Thyroid gland (tissue), 4 donors: ENCODE results near the gene RNASEH2B.

ENCODE experiments used
- CTCF ChIP-seq, 6 experiments: fragments of 200-600 bp in 3 of 6; fragments of 450-650 bp in 3 of 6; sonication (generic) in 3 of 6; IDR thresholded peaks; one replicate each; pipeline ENCODE4 v1.5.1; 2016 to 2019; ENCODE audit warnings: antibody characterized with exemption in 6 of 6, mild to moderate bottlenecking in 2 of 6, inconsistent platforms in 1 of 6, moderate library complexity in 1 of 6
- POLR2A ChIP-seq, 2 donors: fragments of 450-650 bp; IDR thresholded peaks; one replicate each; pipeline ENCODE4 v1.6.1; 2017; ENCODE audit warnings: antibody characterized with exemption in 2 of 2, mild to moderate bottlenecking in 2 of 2, moderate library complexity in 1 of 2

DNA sequence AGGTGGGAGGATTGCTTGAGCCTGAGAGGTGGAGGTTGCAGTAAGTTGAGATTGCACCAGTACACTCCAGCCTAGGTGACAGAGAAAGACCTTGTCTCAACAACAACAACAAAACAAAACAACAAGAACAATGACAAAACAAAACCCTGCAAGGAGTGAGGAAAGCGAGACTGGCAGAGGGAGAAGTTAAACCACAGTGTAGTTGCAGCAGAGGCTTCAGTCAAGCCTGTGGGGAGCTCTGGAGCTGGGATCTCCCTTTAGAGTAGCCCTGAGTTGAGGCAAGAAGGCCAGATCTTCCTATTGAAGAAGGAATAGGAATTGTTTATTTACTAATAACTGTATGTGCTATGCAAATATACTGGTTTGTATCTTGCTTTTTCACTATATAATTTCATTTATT lies 25.3 kb upstream of the RNASEH2B start:
- TF ChIP-seq POLR2A (IDR thresholded peaks at IDR 0.05) (no peak), CTCF (IDR thresholded peaks at IDR 0.05) (no peak)
